SKM-1 treated with dmso at 0.1 percent for 144 hours (cell line): Measurements from ENCODE around the gene UNG.

Experiments used
- DNase-seq: peaks from one replicate; lab custom pipeline; 2025; ENCODE audit not compliant: unreplicated experiment; lab: John Stamatoyannopoulos, UW

Gene UNG

DNA sequence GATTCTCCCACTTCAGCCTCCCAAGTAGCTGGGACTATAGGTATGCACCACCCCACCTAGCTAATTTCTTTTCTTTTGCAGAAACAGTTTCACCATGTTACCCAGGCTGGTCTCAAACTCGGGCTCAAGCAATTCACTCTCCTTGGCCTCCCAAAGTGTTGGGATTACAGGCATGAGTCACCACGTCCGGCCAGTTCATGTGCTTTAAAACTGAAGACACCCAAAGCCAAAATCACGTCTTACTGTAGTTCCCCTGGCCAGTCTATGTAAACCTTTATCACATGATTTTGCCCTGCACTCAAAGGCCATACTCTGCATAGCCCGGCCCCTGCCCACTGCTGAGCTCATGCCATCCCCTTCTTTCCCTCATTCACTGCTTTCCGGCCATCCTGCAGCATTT lies 8.6 kb upstream of the UNG start:
- no peak for DNase-seq

- DNase-seq: no peak
These were observed 7.7 kb upstream of the UNG start for GRCh38 chr12:109089683-109090082.

- no peak for DNase-seq
These were observed 4.8 kb upstream of the UNG start for GRCh38 chr12:109092497-109093021.

GRCh38 chr12:109093022-109093918 lies 4.1 kb upstream of the UNG start, which contains the start of gene ALKBH2:
Gene ALKBH2, minus strand, starts transcription at chr12:109093472. Its CDS starts 686 bp downstream, at chr12:109092786.
- DNase-seq: peak; percentile 56

GRCh38 chr12:109097140-109097434 lies 310 bp upstream of the UNG start:
- no peak for DNase-seq

GRCh38 chr12:109098183-109098604 lies 797 bp downstream of the UNG start:
- no peak for DNase-seq

DNA sequence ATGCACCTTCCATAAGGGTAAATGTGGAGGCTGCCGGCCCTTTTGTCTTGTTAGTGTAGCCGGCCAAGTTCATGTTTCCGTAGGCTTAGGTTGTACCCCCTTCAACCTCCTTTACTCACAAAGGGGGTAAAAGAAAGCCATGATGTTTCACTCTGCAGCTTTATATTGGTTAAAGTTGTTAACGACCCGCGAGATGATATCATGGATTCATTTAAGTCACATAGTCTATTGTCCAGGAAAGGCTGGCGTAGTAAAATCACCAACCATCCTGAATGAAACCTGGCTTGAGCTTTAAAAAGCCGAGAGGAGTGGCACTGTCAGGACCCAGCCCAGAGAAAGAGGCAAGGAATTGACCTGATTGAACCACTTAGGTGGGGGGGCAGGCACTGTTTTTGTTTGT lies 1.3 kb downstream of the UNG start:
- DNase-seq: no peak

- no peak for DNase-seq
These were observed 2.1 kb downstream of the UNG start for GRCh38 chr12:109099431-109100020.

- no peak for DNase-seq
These were observed 3.3 kb downstream of the UNG start for GRCh38 chr12:109100741-109101140.

- DNase-seq: no peak
These were observed 5.1 kb downstream of the UNG start for GRCh38 chr12:109102491-109102890.

- DNase-seq: no peak
These were observed 7.8 kb downstream of the UNG start for GRCh38 chr12:109105176-109105575.

- DNase-seq: no peak
These were observed 12.5 kb downstream of the UNG start for GRCh38 chr12:109109746-109110350.

- DNase-seq: no peak
These were observed 13.6 kb downstream of the UNG start for GRCh38 chr12:109110988-109111495.

DNA sequence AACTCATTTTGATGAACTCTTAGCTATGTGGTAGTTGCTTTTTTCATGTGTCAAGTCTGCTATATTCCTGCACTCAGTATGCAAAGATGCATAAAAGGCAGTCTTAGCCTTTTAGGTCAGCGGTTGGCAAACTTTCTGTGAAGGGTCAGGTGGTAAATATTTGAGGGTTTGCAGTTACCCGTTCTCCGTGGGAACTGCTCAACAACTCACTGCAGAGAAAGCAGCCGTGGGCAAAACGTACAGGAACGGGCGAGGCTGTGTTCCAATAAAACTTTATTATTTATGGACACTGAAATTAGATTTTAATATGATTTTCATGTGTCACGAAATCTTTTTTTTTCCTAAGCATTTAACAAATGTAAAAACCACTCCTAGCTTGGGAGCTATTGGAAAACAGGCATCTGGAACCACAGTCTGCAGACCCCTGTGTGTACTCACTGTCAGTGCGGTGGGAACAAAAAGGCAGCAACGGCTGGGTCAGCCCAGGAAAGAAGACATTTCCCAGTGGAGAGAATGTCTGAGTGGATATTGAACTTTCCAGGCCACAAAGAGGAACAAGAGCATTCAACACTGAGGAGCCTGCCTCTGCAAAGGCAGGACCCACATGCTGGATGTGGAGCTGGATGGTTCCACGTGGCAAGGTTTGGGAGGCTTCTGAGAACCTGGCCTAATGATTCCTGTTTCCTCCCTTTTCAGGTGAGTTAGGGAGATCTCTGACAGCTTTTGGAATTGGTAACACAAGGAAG lies 15.5 kb downstream of the UNG start:
- no peak for DNase-seq

DNA sequence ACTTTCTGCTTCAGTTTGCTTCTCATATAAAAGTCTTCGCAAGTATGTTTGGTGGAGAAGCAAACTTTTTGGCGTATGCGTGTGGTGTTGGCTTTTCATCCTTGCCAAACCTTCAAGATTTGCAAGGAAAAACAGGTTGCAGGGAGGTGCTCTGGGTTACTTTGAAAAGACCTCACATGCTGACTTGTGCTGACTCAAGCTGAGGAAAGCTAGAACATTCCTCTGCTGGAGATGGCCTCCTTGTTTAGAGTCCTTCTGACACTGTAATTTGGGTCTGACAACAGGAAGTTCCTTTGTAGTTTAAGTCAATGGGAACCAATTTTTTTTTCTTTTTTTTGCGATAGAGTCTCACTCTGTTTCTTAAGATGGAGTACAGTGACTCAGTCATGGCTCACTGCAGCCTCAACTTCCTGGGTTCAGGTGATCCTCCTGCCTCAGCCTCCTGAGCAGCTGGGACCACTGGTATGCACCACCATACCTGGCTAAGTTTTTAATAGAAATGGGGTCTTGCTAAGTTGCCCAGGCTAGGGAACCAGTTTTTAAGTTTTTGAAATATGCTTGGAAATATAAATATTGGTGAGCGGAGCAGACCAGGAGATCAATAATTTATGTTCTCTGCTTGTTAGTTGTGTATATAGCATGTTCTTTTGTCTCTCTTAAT lies 16.4 kb downstream of the UNG start:
- DNase-seq: no peak

GRCh38 chr12:109114644-109115043 lies 17.2 kb downstream of the UNG start:
- DNase-seq: no peak

- DNase-seq: no peak
These were observed 18.0 kb downstream of the UNG start for GRCh38 chr12:109115404-109115757.

DNA sequence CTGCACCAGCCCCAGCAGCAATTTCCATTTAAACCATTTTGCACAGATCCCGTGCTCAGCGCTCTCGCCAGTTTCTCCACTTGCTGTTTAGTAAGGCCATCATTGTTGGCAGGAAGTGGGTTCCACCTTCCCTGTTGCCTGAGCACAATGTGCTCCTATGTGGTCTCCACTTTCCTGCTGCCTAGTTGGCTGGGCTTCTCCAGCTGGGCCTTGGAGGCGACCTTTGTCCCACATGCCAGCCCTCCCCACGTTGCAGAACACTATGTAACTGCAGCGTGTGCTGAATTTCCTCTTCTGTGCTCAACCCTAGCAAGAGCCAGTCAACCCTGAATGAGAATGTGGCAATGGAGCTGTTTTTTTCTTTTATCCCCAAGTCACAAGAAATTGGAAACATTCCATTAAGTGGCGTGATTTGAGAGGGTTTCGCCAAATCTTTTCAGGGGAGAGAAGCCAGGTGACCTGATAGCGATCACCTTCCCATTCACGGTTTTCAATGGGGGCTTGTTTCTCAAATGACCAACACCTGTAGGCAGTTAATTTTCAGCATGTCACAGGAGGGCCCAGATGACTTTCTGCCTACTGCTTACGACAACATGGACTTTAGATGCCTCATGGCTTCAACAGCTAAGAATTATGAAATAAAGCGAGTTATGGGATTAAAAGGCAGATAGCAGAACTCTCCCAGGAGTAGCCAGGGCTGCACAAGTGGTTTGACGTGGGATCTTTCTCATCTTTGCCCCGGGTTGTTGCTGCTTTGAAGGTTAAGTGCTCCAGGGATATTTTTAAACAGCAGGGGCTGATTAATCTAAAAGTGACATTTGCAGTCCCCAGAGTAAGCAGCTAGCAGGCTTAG lies 18.6 kb downstream of the UNG start, which contains the start of gene ACACB:
Gene ACACB (plus strand): TSS at position 830 of the 853 bp plus-strand sequence. CDS start 22,819 bp downstream, outside the sequence.
- no peak for DNase-seq

- no peak for DNase-seq
These were observed 19.2 kb downstream of the UNG start for GRCh38 chr12:109116611-109116949.

GRCh38 chr12:109120095-109120494 lies 22.7 kb downstream of the UNG start:
- DNase-seq: no peak
